Fibroblast of villous mesenchyme (primary cell): Measurements from ENCODE around the gene DDX49. TPM values are rescaled to one million over a fixed set of nuclear protein-coding genes. Genes with fewer than 3 reads are reported as not detected.

Source experiments
- DNase-seq: peaks from one replicate; pipeline ENCODE4 v3.0.0-alpha.2; 2010; ENCODE audit warnings: low read depth
- H3K4me3 ChIP-seq: 2 replicates; pipeline ENCODE4 v1.5.1; 2011; ENCODE audit warnings: low read depth, mild to moderate bottlenecking, low read length
- CTCF ChIP-seq: IDR thresholded peaks from 2 replicates; pipeline ENCODE4 v1.5.1; 2012; ENCODE audit warnings: low read depth, mild to moderate bottlenecking, low read length; ENCODE audit not compliant: insufficient read depth
- total RNA-seq: library from RNA; depleted of rRNA; stranded (reverse); fragments of >200 nt; gene quantifications from 2 replicates; pipeline ENCODE4 v1.2.3, GENCODE V29; 2012

Gene DDX49
- total RNA-seq, 1 donor: 48.4 TPM

- no peak for TF ChIP-seq CTCF
- H3K4me3 ChIP-seq: no peak overlapping the region
- DNase-seq: no peak
Observed at GRCh38 chr19:18906605-18907519, 12.7 kb upstream of the DDX49 start.

- TF ChIP-seq CTCF: no peak
- DNase-seq: no peak
Observed at GRCh38 chr19:18908917-18909619, 10.4 kb upstream of the DDX49 start.

GRCh38 chr19:18910010-18910409 is 9.5 kb upstream of the DDX49 start:
- no peak for DNase-seq
- TF ChIP-seq CTCF: no peak
- H3K4me3 ChIP-seq: no peak overlapping the region

More at GRCh38 chr19:18908917-18909619, 10.4 kb upstream of the DDX49 start:
- no peak overlapping the region for H3K4me3 ChIP-seq

- TF ChIP-seq CTCF: no peak
- H3K4me3 ChIP-seq: no peak overlapping the region
- DNase-seq: no peak
Observed at GRCh38 chr19:18910801-18911436, 8.6 kb upstream of the DDX49 start.

- TF ChIP-seq CTCF: no peak
- H3K4me3 ChIP-seq: no peak overlapping the region
- DNase-seq: no peak
Observed at GRCh38 chr19:18912933-18913332, 6.6 kb upstream of the DDX49 start.

GRCh38 chr19:18913466-18913865 is 6.0 kb upstream of the DDX49 start:
- no peak for DNase-seq
- no peak for TF ChIP-seq CTCF
- no peak overlapping the region for H3K4me3 ChIP-seq
